Endothelial cell of umbilical vein (primary cell): Measurements from ENCODE around the gene TRIM3. TPM values are rescaled to one million over a fixed set of nuclear protein-coding genes. Genes with fewer than 3 reads are reported as not detected.
A peak's percentile ranks its signal among the peaks of the same experiment; 100 is the strongest.

Experiments
- BruUV-seq: library from RNA; stranded (reverse); fragments of 400-500 nt; replicated peaks from 2 replicates; lab custom pipeline; 2021; lab: Mats Ljungman, UMichigan
- CTCF ChIA-PET: fragments of 300-600, 350-600 bp; sonication (Branson Sonifier 250); formaldehyde crosslinking; loops from one replicate; lab custom pipeline; 2021; ENCODE audit warnings: antibody characterized with exemption, inconsistent platforms; lab: Charles Lee
- POLR2A ChIA-PET: fragments of 300-600, 350-600 bp; sonication (Branson Sonifier 250); formaldehyde crosslinking; loops from one replicate; lab custom pipeline; 2021; ENCODE audit warnings: antibody characterized with exemption, inconsistent platforms; lab: Charles Lee
- DNase-seq: peaks from one replicate; pipeline ENCODE4 v3.0.0-alpha.2; 2011; ENCODE audit warnings: low read depth, low spot score
- FAIRE-seq: peaks from 2 replicates; lab custom pipeline; 2011; peaks lifted over from hg19 to GRCh38; lab: Jason Lieb, UNC
- H2AFZ ChIP-seq: 2 replicates; pipeline ENCODE4 v1.6.0; 2012; ENCODE audit warnings: low read depth, low read length, control low read depth, inconsistent platforms
- H3K27ac ChIP-seq: 2 replicates; pipeline ENCODE4 v1.5.1; 2011; ENCODE audit warnings: low read depth, mild to moderate bottlenecking, control low read depth, low read length, moderate library complexity; ENCODE audit not compliant: insufficient read depth
- H3K27me3 ChIP-seq, 2 experiments: 2 replicates each; pipeline versions ENCODE4 v1.6.0 to v1.6.1; 2011; ENCODE audit warnings: low read length in 2 of 2, mixed read lengths in 1 of 2; ENCODE audit not compliant: control insufficient read depth in 2 of 2, insufficient read depth in 2 of 2
- H3K36me3 ChIP-seq, 2 experiments: 2 replicates in 1 of 2; 3 replicates in 1 of 2; pipeline ENCODE4 v1.5.1; 2011; ENCODE audit warnings: low read length in 2 of 2, mild to moderate bottlenecking in 1 of 2, moderate library complexity in 1 of 2; ENCODE audit not compliant: control insufficient read depth in 2 of 2, insufficient read depth in 2 of 2; ENCODE audit errors: extremely low read depth in 1 of 2
- H3K4me1 ChIP-seq: 3 replicates; pipeline ENCODE4 v1.5.1; 2011; ENCODE audit warnings: mild to moderate bottlenecking, low read length; ENCODE audit not compliant: control insufficient read depth, insufficient read depth; ENCODE audit errors: extremely low read depth
- H3K4me2 ChIP-seq: 2 replicates; pipeline ENCODE4 v1.6.1; 2011; ENCODE audit warnings: low read length, control low read depth, mixed read lengths; ENCODE audit not compliant: insufficient read depth
- H3K4me3 ChIP-seq, 3 experiments: fragments of 200-600 bp in 1 of 3; sonication (generic), shearing (Covaris generic) in 1 of 3; replicated peaks in 1 of 3; 2 replicates each; pipeline ENCODE4 v1.5.1; 2011 to 2016; ENCODE audit warnings: control low read depth in 3 of 3, low read length in 3 of 3, mild to moderate bottlenecking in 2 of 3, inconsistent platforms in 1 of 3, low read depth in 1 of 3, moderate library complexity in 1 of 3; ENCODE audit not compliant: insufficient read depth in 1 of 3
- H3K79me2 ChIP-seq: 2 replicates; pipeline ENCODE4 v1.6.0; 2012; ENCODE audit warnings: low read length, inconsistent platforms; ENCODE audit not compliant: control insufficient read depth, insufficient read depth
- H3K9ac ChIP-seq: replicated peaks from 2 replicates; pipeline ENCODE3; 2011; ENCODE audit warnings: low read length, control low read depth; ENCODE audit not compliant: insufficient read depth; ENCODE audit errors: extremely low read depth
- H3K9me1 ChIP-seq: replicated peaks from 3 replicates; pipeline ENCODE4 v1.6.0; 2011; ENCODE audit warnings: mild to moderate bottlenecking, low read length; ENCODE audit not compliant: control insufficient read depth, insufficient read depth; ENCODE audit errors: extremely low read depth
- H3K9me3 ChIP-seq: replicated peaks from 2 replicates; pipeline ENCODE4 v1.5.1; 2012; ENCODE audit warnings: low read length, inconsistent platforms; ENCODE audit not compliant: control insufficient read depth, insufficient read depth
- H4K20me1 ChIP-seq: replicated peaks from 2 replicates; pipeline ENCODE3; 2011; ENCODE audit warnings: mild to moderate bottlenecking, low read length; ENCODE audit not compliant: control insufficient read depth, insufficient read depth; ENCODE audit errors: extremely low read depth
- CTCF ChIP-seq, 2 donors: IDR thresholded peaks; 1 replicate in 1 of 2; 2 replicates in 1 of 2; pipeline ENCODE4 v1.5.1; 2011; ENCODE audit warnings: low read length in 2 of 2, mild to moderate bottlenecking in 2 of 2, moderate library complexity in 2 of 2, control low read depth in 1 of 2, inconsistent platforms in 1 of 2, low read depth in 1 of 2; ENCODE audit not compliant: insufficient read depth in 1 of 2; ENCODE audit errors: extremely low read depth in 1 of 2
- EZH2 ChIP-seq: IDR thresholded peaks from 2 replicates; pipeline ENCODE4 v1.6.1; 2012; ENCODE audit warnings: borderline replicate concordance, low read depth, mild to moderate bottlenecking, moderate library complexity, low read length, inconsistent platforms; ENCODE audit not compliant: severe bottlenecking
- FOS ChIP-seq: IDR thresholded peaks from 2 replicates; pipeline ENCODE4 v1.6.1; 2011; ENCODE audit warnings: mild to moderate bottlenecking, low read length, moderate library complexity, borderline replicate concordance; ENCODE audit not compliant: insufficient read depth
- GATA2 ChIP-seq: IDR thresholded peaks from 2 replicates; pipeline ENCODE4 v1.7.0; 2011; ENCODE audit warnings: low read depth, mild to moderate bottlenecking, moderate library complexity, mixed read lengths, low read length; ENCODE audit not compliant: insufficient read length, insufficient read depth
- JUN ChIP-seq: IDR thresholded peaks from 2 replicates; pipeline ENCODE4 v1.6.1; 2011; ENCODE audit warnings: borderline replicate concordance, low read depth; ENCODE audit not compliant: insufficient read length, insufficient read depth
- MAX ChIP-seq: IDR thresholded peaks from 2 replicates; pipeline ENCODE4 v1.6.1; 2011; ENCODE audit not compliant: insufficient read depth, insufficient read length
- MYC ChIP-seq: IDR thresholded peaks from one replicate; pipeline ENCODE4 v1.6.1; 2011; ENCODE audit warnings: mild to moderate bottlenecking, low read depth, low read length
- POLR2A ChIP-seq: IDR thresholded peaks from 2 replicates; pipeline ENCODE4 v1.6.1; 2012; ENCODE audit warnings: low read depth, mild to moderate bottlenecking, control low read depth, low read length
- POLR2AphosphoS5 ChIP-seq: IDR thresholded peaks from 2 replicates; pipeline ENCODE4 v1.6.1; 2012; ENCODE audit warnings: low read depth, mild to moderate bottlenecking, control low read depth, low read length, moderate library complexity; ENCODE audit not compliant: insufficient read depth
- dilution Hi-C: fragments of 300-500 bp; cut with MboI; formaldehyde crosslinking; loops from one replicate; pipeline ENCODE4 v1.15.0; 2019; ENCODE audit warnings: low sequenced_read_pairs; ENCODE audit not compliant: extremely low pct_ligation_motif_present
- intact Hi-C: fragments of 100-400 bp; cut with micrococcal nuclease; formaldehyde crosslinking; loops from one replicate; pipeline ENCODE4 v1.10.0; 2022
- polyA plus RNA-seq, 4 experiments: library from polyadenylated mRNA; depleted of rRNA in 3 of 4; stranded (reverse) in 3 of 4; unstranded in 1 of 4; fragments of >200 nt; gene quantifications; 2 replicates each; pipeline versions ENCODE4 v1.2.1 to v1.2.3, GENCODE V29; 2011 to 2012; ENCODE audit warnings: missing spikeins in 1 of 4
- total RNA-seq: library from RNA; stranded (reverse); gene quantifications from 2 replicates; pipeline ENCODE4 v1.2.3, GENCODE V29; 2021

The TRIM3 gene
- total and polyA plus RNA-seq, 2 donors (not counting 3 experiments of a cell fraction or from before 2014, with no cell fraction given), result 21.8 to 29.2 TPM

- H3K4me2 ChIP-seq, result peak overlapping the region; percentile 13
- no peaks in the 10 kb centered on the region for H3K27me3 ChIP-seq
- POLR2A ChIA-PET, result interaction anchor here (1.1 to 1.2 kb wide), 2 partner anchors 12 to 50 kb away, joined by 5 to 8 read pairs; partner anchors contain the start of genes APBB1, ARFIP2 and TIMM10B
- CTCF ChIA-PET, result interaction anchor here (0.8 to 1.8 kb wide), 12 partner anchors 12 to 237 kb away, joined by 3 to 16 read pairs (median 5); partner anchors contain the start of genes APBB1, ARFIP2, MRPL17 and SMPD1
- intact Hi-C loops, result loop anchor here (1.0 kb wide), 1 partner anchor 79 kb away; the partner anchor contains the start of gene SMPD1
- H2AFZ ChIP-seq, result peak overlapping the region; percentile 71
- H3K9ac ChIP-seq, result no peak overlapping the region
- H3K9me1 ChIP-seq, result no peaks in the 10 kb centered on the region
- H4K20me1 ChIP-seq, result no peaks in the 10 kb centered on the region
- H3K4me1 ChIP-seq, result peaks cover 20% of the 10 kb centered on the region
- no peak for TF ChIP-seq POLR2A
- TF ChIP-seq FOS, result no peak
- no peak for TF ChIP-seq JUN
- no peak for TF ChIP-seq EZH2
- no peak for TF ChIP-seq GATA2
- TF ChIP-seq CTCF (IDR thresholded peaks at IDR 0.05; ENCODE audit: extremely low read depth in 1 of 2, insufficient read depth in 1 of 2, low read depth in 1 of 2, low read length in 2 of 2), result no peak
- TF ChIP-seq MAX, result no peak
- TF ChIP-seq MYC, result no peak
- no peak for TF ChIP-seq POLR2AphosphoS5
- no TSS peak for BruUV-seq
- H3K36me3 ChIP-seq, result peaks cover 0 to 4% of the 10 kb centered on the region in 2 experiments
- H3K79me2 ChIP-seq, result peaks cover 6% of the 10 kb centered on the region
- DNase-seq (no peak), FAIRE-seq (no peak)
- no peak overlapping the region for H3K27ac ChIP-seq
- no peak overlapping the region for H3K4me3 ChIP-seq
- dilution Hi-C loops, result no loop called here
- no peaks in the 10 kb centered on the region for H3K9me3 ChIP-seq
These were observed 4.1 kb downstream of the TRIM3 start for GRCh38 chr11:6469599-6469998.
